Thyroid gland (tissue), 4 donors: Measurements from ENCODE around the gene ZNF575.

Experiments
- CTCF ChIP-seq, 6 experiments: fragments of 200-600 bp in 3 of 6; fragments of 450-650 bp in 3 of 6; sonication (generic) in 3 of 6; IDR thresholded peaks; one replicate each; pipeline ENCODE4 v1.5.1; 2016 to 2019; ENCODE audit warnings: antibody characterized with exemption in 6 of 6, mild to moderate bottlenecking in 2 of 6, inconsistent platforms in 1 of 6, moderate library complexity in 1 of 6
- POLR2A ChIP-seq, 2 donors: fragments of 450-650 bp; IDR thresholded peaks; one replicate each; pipeline ENCODE4 v1.6.1; 2017; ENCODE audit warnings: antibody characterized with exemption in 2 of 2, mild to moderate bottlenecking in 2 of 2, moderate library complexity in 1 of 2

DNA sequence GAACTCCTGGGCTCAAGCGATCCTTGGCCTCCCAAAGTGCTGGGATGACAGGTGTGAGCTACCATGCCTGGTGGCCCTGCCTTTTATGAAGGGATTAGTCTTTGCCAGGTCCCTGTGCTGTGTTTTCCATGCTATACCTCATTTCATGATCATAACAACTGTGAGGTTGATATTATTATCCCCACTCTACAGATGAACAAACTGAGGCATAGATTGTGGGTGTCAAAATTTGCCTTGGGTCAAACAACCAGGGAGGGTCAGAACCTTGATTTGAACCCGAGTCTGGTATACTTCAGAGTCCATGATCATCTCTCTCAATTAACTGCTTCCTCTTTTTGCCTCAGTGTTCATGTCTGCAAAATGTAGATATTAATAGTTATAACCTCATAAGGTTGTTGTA, 49.5 kb downstream of the ZNF575 start:
- no peak for TF ChIP-seq POLR2A (IDR thresholded peaks at IDR 0.05)
- no peak for TF ChIP-seq CTCF (IDR thresholded peaks at IDR 0.05)
